ENCODE measurements around the gene AWAT1. TPM values are rescaled to one million over a fixed set of nuclear protein-coding genes. Genes with fewer than 3 reads are reported as not detected.
"Not testable (repeated sequence)": the region's sequence is repeated elsewhere in the genome, so short reads cannot be mapped to it uniquely, and the experiment has no call there.

The AWAT1 gene
- not detected for total RNA-seq
- long read RNA-seq = 0 reads

DNA sequence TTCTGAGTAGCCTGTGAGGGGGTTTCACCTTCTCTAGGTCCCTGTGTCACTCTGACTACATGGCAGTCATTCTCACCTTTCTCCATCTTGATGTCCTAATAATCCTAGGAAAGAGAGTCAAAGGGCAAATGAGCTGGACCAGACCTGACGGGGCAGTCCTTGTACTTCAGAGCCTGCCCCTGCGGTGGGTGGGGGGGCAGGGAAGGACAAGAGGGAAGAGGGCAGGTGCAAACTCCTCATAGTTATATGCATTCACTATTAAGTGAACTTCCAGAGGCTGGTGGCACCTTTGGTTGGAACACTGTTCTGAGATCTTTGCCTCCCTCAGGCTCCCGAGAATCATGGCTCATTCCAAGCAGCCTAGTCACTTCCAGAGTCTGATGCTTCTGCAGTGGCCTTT is at the start of gene AWAT1:
AWAT1 (plus strand) TSS at position 301 of the 400 bp plus-strand sequence; CDS start at position 342, 41 bp downstream.
- no peak within 1 kb of the TSS for H3K27ac ChIP-seq (replicated peaks)
- H3K9me3 ChIP-seq (replicated peaks) = no peaks in the 10 kb centered on the region
- no peaks in the 10 kb centered on the region for H3K36me3 ChIP-seq
- H3K4me1 ChIP-seq = no peaks in the 10 kb centered on the region
- H3K4me3 ChIP-seq = no peak within 1 kb of the TSS
- H3K27me3 ChIP-seq (ENCODE audit: low read depth) = no peaks in the 10 kb centered on the region
- DNase-seq = no peak
- TF ChIP-seq, protein P1, sequence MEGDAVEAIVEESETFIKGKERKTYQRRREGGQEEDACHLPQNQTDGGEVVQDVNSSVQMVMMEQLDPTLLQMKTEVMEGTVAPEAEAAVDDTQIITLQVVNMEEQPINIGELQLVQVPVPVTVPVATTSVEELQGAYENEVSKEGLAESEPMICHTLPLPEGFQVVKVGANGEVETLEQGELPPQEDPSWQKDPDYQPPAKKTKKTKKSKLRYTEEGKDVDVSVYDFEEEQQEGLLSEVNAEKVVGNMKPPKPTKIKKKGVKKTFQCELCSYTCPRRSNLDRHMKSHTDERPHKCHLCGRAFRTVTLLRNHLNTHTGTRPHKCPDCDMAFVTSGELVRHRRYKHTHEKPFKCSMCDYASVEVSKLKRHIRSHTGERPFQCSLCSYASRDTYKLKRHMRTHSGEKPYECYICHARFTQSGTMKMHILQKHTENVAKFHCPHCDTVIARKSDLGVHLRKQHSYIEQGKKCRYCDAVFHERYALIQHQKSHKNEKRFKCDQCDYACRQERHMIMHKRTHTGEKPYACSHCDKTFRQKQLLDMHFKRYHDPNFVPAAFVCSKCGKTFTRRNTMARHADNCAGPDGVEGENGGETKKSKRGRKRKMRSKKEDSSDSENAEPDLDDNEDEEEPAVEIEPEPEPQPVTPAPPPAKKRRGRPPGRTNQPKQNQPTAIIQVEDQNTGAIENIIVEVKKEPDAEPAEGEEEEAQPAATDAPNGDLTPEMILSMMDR (IDR thresholded peaks at IDR 0.05; ENCODE audit: borderline replicate concordance) = no peak
- intact Hi-C loops (cut with micrococcal nuclease) = no loop called here

DNA sequence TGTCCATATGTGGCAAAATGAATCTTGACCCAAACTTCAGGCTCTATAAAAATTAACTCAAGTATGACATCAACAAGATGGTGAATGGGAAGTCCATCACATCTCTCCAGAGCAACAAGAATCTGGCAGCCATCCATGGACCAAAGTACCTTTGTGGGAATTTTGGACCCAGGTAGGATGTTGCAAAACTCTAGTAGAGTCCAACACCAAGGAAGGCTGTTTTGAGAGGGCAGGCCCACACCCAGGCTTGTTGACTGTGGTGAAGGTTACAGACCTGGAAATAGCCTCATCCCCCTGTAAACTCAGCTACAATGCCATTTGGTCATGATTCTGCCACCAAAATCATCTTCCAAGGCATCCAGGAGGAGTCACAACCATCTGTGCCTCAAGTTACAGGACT is 44.2 kb upstream of the AWAT1 start:
- no peaks in the 10 kb centered on the region for H3K36me3 ChIP-seq
- intact Hi-C loops (cut with micrococcal nuclease) = no loop called here

DNA sequence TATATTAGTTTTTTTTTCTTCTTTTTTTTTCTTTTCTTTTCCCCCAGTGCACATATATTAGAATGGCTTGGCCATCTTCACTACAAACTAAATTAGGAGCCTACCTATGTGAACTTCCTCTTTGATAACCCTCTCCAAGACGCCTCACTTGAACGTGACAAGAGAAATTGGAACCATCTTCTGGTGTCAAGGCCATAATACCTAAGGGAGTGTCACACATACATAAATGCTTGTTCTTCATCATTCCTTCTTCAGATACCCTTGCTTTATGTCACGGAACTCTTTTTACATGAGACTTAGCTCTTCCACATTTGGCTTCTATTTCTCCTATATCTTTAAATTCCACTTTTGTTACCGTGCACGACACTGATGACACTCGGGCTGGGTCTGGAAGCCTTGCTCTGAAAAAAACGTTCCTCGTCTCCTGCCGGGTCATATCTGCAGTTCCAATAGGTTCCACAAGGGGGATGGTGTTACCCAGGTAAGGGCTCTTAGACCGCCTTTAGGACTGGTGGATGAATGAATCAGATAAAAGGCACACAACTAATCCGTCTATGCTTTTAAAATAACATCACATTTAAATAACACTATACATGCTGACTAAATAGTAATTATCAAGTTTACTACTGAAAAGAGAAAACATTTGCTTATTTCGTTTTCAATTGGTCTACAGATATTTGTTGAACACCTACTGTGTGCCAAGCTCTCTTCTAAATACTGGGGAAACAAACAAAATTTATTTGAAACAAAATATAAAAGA is 37.3 kb upstream of the AWAT1 start:
- Histone ChIP-seq H3K4me3 (no peak overlapping the region), H3K9me3 (replicated peaks) (no peaks in the 10 kb centered on the region), H3K27ac (replicated peaks) (no peak overlapping the region), H3K27me3 (ENCODE audit: low read depth) (no peaks in the 10 kb centered on the region), H3K36me3 (no peaks in the 10 kb centered on the region), H3K4me1 (no peaks in the 10 kb centered on the region)
- intact Hi-C loops (cut with micrococcal nuclease) = loop anchor here (5.0 kb wide), 1 partner anchor 65 kb away; the partner anchor contains the start of gene P2RY4
- peak; percentile 11 for DNase-seq
- TF ChIP-seq, protein P1 (IDR thresholded peaks at IDR 0.05; ENCODE audit: borderline replicate concordance) = peak; percentile 68

More for the DNA sequence above, 44.2 kb upstream of the AWAT1 start:
- Histone ChIP-seq H3K27ac (replicated peaks) (no peak overlapping the region), H3K4me1 (no peaks in the 10 kb centered on the region), H3K4me3 (no peak overlapping the region), H3K9me3 (replicated peaks) (peaks cover 3% of the 10 kb centered on the region), H3K27me3 (ENCODE audit: low read depth) (no peaks in the 10 kb centered on the region)
- DNase-seq = no peak
- TF ChIP-seq, protein P1 (IDR thresholded peaks at IDR 0.05; ENCODE audit: borderline replicate concordance) = no peak

DNA sequence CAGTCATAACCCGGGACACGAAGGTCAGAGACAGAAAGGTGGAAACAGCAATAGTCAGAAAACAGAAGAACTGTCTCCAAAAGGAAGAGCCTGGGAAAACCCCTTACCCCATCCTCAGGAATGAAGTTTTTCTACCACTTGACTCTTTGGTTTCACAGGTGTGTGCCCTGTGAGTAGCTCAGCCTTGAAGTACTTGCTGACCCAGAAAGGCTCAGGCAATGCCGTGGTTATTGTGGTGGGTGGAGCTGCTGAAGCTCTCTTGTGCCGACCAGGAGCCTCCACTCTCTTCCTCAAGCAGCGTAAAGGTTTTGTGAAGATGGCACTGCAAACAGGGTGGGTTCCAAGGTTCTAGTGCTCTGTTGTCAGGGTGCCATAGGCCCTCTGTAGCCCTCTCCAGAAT is 32.7 kb upstream of the AWAT1 start:
- Histone ChIP-seq H3K9me3 (replicated peaks) (no peaks in the 10 kb centered on the region), H3K36me3 (no peaks in the 10 kb centered on the region), H3K27me3 (ENCODE audit: low read depth) (no peaks in the 10 kb centered on the region), H3K4me1 (no peaks in the 10 kb centered on the region), H3K4me3 (no peak overlapping the region), H3K27ac (replicated peaks) (no peak overlapping the region)
- TF ChIP-seq, protein P1 (IDR thresholded peaks at IDR 0.05; ENCODE audit: borderline replicate concordance) = no peak
- intact Hi-C loops (cut with micrococcal nuclease) = no loop called here
- no peak for DNase-seq

DNA sequence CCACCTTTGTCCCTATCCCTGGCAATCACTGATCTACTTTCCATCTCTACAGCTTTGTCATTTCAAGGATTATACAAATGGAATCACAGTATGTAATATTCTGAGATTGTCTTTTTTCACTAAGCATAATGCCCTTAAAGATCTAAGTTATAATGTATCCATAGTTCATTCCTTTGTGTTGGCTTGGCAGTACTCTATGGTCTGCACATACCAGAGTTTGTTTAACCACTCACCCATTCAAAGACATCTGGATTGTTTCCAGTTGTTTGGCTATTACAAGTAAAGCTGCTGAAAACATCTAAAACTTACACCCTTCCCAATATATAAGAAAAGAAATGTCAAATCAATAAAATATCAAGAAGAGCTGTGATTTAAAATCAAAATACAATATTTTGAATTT is 26.0 kb upstream of the AWAT1 start:
- no peaks in the 10 kb centered on the region for H3K27me3 ChIP-seq (ENCODE audit: low read depth)
- DNase-seq = no peak
- H3K4me3 ChIP-seq = no peak overlapping the region
- TF ChIP-seq, protein P1 (IDR thresholded peaks at IDR 0.05; ENCODE audit: borderline replicate concordance) = no peak
- H3K9me3 ChIP-seq (replicated peaks) = no peaks in the 10 kb centered on the region
- H3K36me3 ChIP-seq = no peaks in the 10 kb centered on the region
- H3K27ac ChIP-seq (replicated peaks) = no peak overlapping the region
- intact Hi-C loops (cut with micrococcal nuclease) = no loop called here
- H3K4me1 ChIP-seq = no peaks in the 10 kb centered on the region

DNA sequence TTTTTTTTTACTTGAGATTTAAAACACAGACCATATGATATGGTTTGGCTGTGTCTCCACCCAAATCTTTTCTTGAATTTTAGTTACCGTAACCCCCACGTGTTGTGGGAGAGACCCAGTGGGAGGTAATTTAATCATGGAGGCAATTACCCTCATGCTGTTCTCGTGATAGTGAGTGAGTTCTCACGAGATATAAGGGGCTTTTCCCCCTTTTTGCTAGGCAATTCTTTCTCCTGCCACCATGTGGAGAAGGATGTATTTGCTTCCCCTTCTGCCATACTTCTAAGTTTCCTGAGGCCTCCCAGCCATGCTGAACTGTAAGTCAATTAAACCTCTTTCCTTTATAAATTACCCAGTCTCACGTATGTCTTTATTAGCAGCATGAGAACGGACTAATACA is 24.9 kb upstream of the AWAT1 start:
- intact Hi-C loops (cut with micrococcal nuclease); H3K4me3 ChIP-seq; H3K36me3 ChIP-seq: not testable (repeated sequence)

More for the DNA sequence above, 24.9 kb upstream of the AWAT1 start:
- H3K9me3 ChIP-seq (replicated peaks); H3K27me3 ChIP-seq (ENCODE audit: low read depth); H3K27ac ChIP-seq (replicated peaks); DNase-seq; H3K4me1 ChIP-seq: not testable (repeated sequence)

Data from left ventricle myocardium inferior (tissue), 1 donor.